Endothelial cell of umbilical vein (primary cell): ENCODE results near the gene DERL3.

Experiments
- POLR2A ChIP-seq: IDR thresholded peaks from 2 replicates; pipeline ENCODE4 v1.6.1; 2012; ENCODE audit warnings: low read depth, mild to moderate bottlenecking, control low read depth, low read length
- POLR2AphosphoS5 ChIP-seq: IDR thresholded peaks from 2 replicates; pipeline ENCODE4 v1.6.1; 2012; ENCODE audit warnings: low read depth, mild to moderate bottlenecking, control low read depth, low read length, moderate library complexity; ENCODE audit not compliant: insufficient read depth

DNA sequence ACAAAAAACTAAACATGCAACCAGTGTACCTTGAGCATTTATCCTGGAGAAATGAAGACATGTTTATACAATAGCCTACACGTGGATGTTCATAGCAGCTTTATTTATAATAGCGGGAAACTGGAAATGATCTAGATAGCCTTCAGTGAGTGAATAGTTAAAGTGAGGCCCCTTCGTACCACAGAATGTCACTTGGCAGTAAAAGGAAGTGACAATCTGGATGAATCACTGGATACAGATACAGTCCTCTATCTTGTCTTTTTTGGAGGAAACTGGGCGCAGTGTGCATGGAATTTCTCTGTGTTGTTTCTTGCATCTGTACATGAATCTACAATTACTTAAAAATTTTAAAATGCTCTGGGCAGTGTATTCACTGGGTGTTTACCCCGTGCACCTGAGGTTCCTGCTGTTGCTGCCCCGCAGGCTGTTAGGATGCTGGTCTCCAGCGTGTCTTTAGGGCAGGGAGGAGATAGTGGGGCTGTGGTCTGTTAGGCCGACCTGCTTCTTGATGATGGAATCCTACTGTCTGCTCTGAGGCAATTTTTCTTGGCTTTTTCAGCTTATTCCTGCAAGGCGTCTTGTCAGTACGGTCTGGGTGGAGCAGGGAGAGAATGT, 23.2 kb downstream of the DERL3 start:
- TF ChIP-seq POLR2A (no peak), POLR2AphosphoS5 (no peak)
